Ovary (tissue), 3 donors: ENCODE results near the gene ZNF514.

Source experiments
- CTCF ChIP-seq, 3 donors: fragments of 450-650 bp in 2 of 3; fragments of 200-600 bp in 1 of 3; IDR thresholded peaks; one replicate each; pipeline versions ENCODE4 v1.5.1 to v1.8.0; 2016 to 2022; ENCODE audit warnings: antibody characterized with exemption in 3 of 3, mild to moderate bottlenecking in 1 of 3
- POLR2A ChIP-seq: fragments of 450-650 bp; IDR thresholded peaks from one replicate; pipeline ENCODE4 v1.6.1; 2017; ENCODE audit warnings: antibody characterized with exemption, mild to moderate bottlenecking, moderate library complexity
- donor health status: DM: no; HTN: no; CAD: no.

- no peak for TF ChIP-seq CTCF (IDR thresholded peaks at IDR 0.05)
- no peak for TF ChIP-seq POLR2A
Measured at GRCh38 chr2:95138702-95139101, 20.9 kb downstream of the ZNF514 start.
